IPS-15b (cell line): ENCODE measurements around the gene ATAD3C.
A peak's percentile ranks its signal among the peaks of the same experiment; 100 is the strongest.

ENCODE experiments used
- H3K27me3 ChIP-seq: one replicate; pipeline ENCODE4 v1.6.1; 2013; ENCODE audit warnings: low read length; ENCODE audit not compliant: control insufficient read depth, insufficient read depth
- H3K36me3 ChIP-seq: one replicate; pipeline ENCODE4 v1.6.1; 2013; ENCODE audit warnings: low read length; ENCODE audit not compliant: control insufficient read depth, insufficient read depth
- H3K4me1 ChIP-seq: one replicate; pipeline ENCODE4 v1.6.1; 2013; ENCODE audit warnings: mild to moderate bottlenecking, low read length; ENCODE audit not compliant: control insufficient read depth, insufficient read depth
- H3K4me3 ChIP-seq: one replicate; pipeline ENCODE4 v1.5.1; 2013; ENCODE audit warnings: low read depth, low read length
- H3K9ac ChIP-seq: one replicate; pipeline ENCODE4 v1.6.1; 2013; ENCODE audit warnings: low read depth, mild to moderate bottlenecking, low read length
- H3K9me3 ChIP-seq: one replicate; pipeline ENCODE4 v1.6.1; 2013; ENCODE audit warnings: mild to moderate bottlenecking, low read length; ENCODE audit not compliant: control insufficient read depth, insufficient read depth

The ATAD3C gene

GRCh38 chr1:1421147-1421906, 28.2 kb upstream of the ATAD3C start, which contains the start of gene ANKRD65:
TSS of gene ANKRD65 (minus strand) at chr1:1421276. CDS start at chr1:1421005, 271 bp downstream.
- Histone ChIP-seq H3K27me3 (no peaks in the 10 kb centered on the region), H3K4me1 (peaks cover 4% of the 10 kb centered on the region), H3K36me3 (no peaks in the 10 kb centered on the region), H3K9me3 (no peaks in the 10 kb centered on the region), H3K4me3 (no peak within 1 kb of the TSS), H3K9ac (peak within 1 kb of the TSS; percentile 50)

GRCh38 chr1:1421907-1422464, 27.5 kb upstream of the ATAD3C start:
- H3K36me3 ChIP-seq = no peaks in the 10 kb centered on the region
- H3K4me3 ChIP-seq = no peak overlapping the region
- no peak overlapping the region for H3K9ac ChIP-seq
- peaks cover 4% of the 10 kb centered on the region for H3K4me1 ChIP-seq
- no peaks in the 10 kb centered on the region for H3K27me3 ChIP-seq
- H3K9me3 ChIP-seq = no peaks in the 10 kb centered on the region

- peaks cover 2% of the 10 kb centered on the region for H3K4me1 ChIP-seq
- H3K9ac ChIP-seq = no peak overlapping the region
These were observed 26.8 kb upstream of the ATAD3C start for GRCh38 chr1:1422465-1423244.

GRCh38 chr1:1423245-1423597, 26.3 kb upstream of the ATAD3C start:
- H3K27me3 ChIP-seq = no peaks in the 10 kb centered on the region
- no peaks in the 10 kb centered on the region for H3K36me3 ChIP-seq
- H3K4me3 ChIP-seq = no peak overlapping the region
- no peak overlapping the region for H3K9ac ChIP-seq
- peaks cover 2% of the 10 kb centered on the region for H3K4me1 ChIP-seq
- H3K9me3 ChIP-seq = no peaks in the 10 kb centered on the region

More at GRCh38 chr1:1422465-1423244, 26.8 kb upstream of the ATAD3C start:
- Histone ChIP-seq H3K9me3 (no peaks in the 10 kb centered on the region), H3K27me3 (no peaks in the 10 kb centered on the region), H3K4me3 (no peak overlapping the region), H3K36me3 (no peaks in the 10 kb centered on the region)

- peaks cover 2% of the 10 kb centered on the region for H3K4me1 ChIP-seq
- H3K36me3 ChIP-seq = no peaks in the 10 kb centered on the region
- H3K9me3 ChIP-seq = no peaks in the 10 kb centered on the region
- H3K4me3 ChIP-seq = no peak overlapping the region
- H3K27me3 ChIP-seq = no peaks in the 10 kb centered on the region
- H3K9ac ChIP-seq = no peak overlapping the region
These were observed 24.8 kb upstream of the ATAD3C start for GRCh38 chr1:1424707-1425106.

- Histone ChIP-seq H3K36me3 (no peaks in the 10 kb centered on the region), H3K4me3 (no peak overlapping the region), H3K27me3 (no peaks in the 10 kb centered on the region), H3K4me1 (peaks cover 2% of the 10 kb centered on the region), H3K9ac (no peak overlapping the region), H3K9me3 (no peaks in the 10 kb centered on the region)
These were observed 24.1 kb upstream of the ATAD3C start for GRCh38 chr1:1425426-1425752.

- Histone ChIP-seq H3K36me3 (no peaks in the 10 kb centered on the region), H3K4me1 (peaks cover 2% of the 10 kb centered on the region), H3K4me3 (no peak overlapping the region), H3K9ac (no peak overlapping the region), H3K9me3 (no peaks in the 10 kb centered on the region), H3K27me3 (no peaks in the 10 kb centered on the region)
These were observed 23.6 kb upstream of the ATAD3C start for GRCh38 chr1:1425753-1426495.

GRCh38 chr1:1426496-1427105, 22.9 kb upstream of the ATAD3C start:
- Histone ChIP-seq H3K4me1 (no peaks in the 10 kb centered on the region), H3K4me3 (no peak overlapping the region), H3K9me3 (no peaks in the 10 kb centered on the region), H3K36me3 (no peaks in the 10 kb centered on the region), H3K27me3 (no peaks in the 10 kb centered on the region), H3K9ac (no peak overlapping the region)

GRCh38 chr1:1427106-1427819, 22.2 kb upstream of the ATAD3C start:
- Histone ChIP-seq H3K27me3 (no peaks in the 10 kb centered on the region), H3K9ac (no peak overlapping the region), H3K4me3 (no peak overlapping the region), H3K36me3 (no peaks in the 10 kb centered on the region), H3K9me3 (no peaks in the 10 kb centered on the region), H3K4me1 (no peaks in the 10 kb centered on the region)

GRCh38 chr1:1427820-1428148, 21.7 kb upstream of the ATAD3C start:
- Histone ChIP-seq H3K4me3 (no peak overlapping the region), H3K27me3 (no peaks in the 10 kb centered on the region), H3K9ac (no peak overlapping the region), H3K36me3 (no peaks in the 10 kb centered on the region), H3K4me1 (no peaks in the 10 kb centered on the region), H3K9me3 (no peaks in the 10 kb centered on the region)

- Histone ChIP-seq H3K4me1 (no peaks in the 10 kb centered on the region), H3K27me3 (no peaks in the 10 kb centered on the region), H3K4me3 (no peak overlapping the region), H3K9me3 (no peaks in the 10 kb centered on the region), H3K9ac (no peak overlapping the region), H3K36me3 (no peaks in the 10 kb centered on the region)
These were observed 21.3 kb upstream of the ATAD3C start for GRCh38 chr1:1428174-1428573.
